Measurements from ENCODE around the gene GRXCR1.

The GRXCR1 gene

GRCh38 chr4:42928582-42928981, 36.1 kb downstream of the GRXCR1 start:
- DNase-seq (ENCODE audit: low spot score): no peak

- DNase-seq (ENCODE audit: low spot score): no peak
Observed at GRCh38 chr4:42942216-42942615, 49.7 kb downstream of the GRXCR1 start.

- no peak for DNase-seq (ENCODE audit: low spot score)
Observed at GRCh38 chr4:42945874-42946273, 53.4 kb downstream of the GRXCR1 start.

- DNase-seq (ENCODE audit: low spot score): no peak
Observed at GRCh38 chr4:42953321-42953720, 60.8 kb downstream of the GRXCR1 start.

GRCh38 chr4:42954963-42955669, 62.6 kb downstream of the GRXCR1 start:
- no peak for DNase-seq (ENCODE audit: low spot score)

GRCh38 chr4:42955746-42956505, 63.4 kb downstream of the GRXCR1 start:
- DNase-seq (ENCODE audit: low spot score): no peak

GRCh38 chr4:42965326-42965725, 72.8 kb downstream of the GRXCR1 start:
- DNase-seq (ENCODE audit: low spot score): no peak

- DNase-seq (ENCODE audit: low spot score): no peak
Observed at GRCh38 chr4:42985976-42986375, 93.5 kb downstream of the GRXCR1 start.

GRCh38 chr4:42995343-42995944, 102.9 kb downstream of the GRXCR1 start:
- DNase-seq (ENCODE audit: low spot score): no peak

- no peak for DNase-seq (ENCODE audit: low spot score)
Observed at GRCh38 chr4:43008793-43009192, 116.3 kb downstream of the GRXCR1 start.

- no peak for DNase-seq (ENCODE audit: low spot score)
Observed at GRCh38 chr4:43014256-43014655, 121.7 kb downstream of the GRXCR1 start.

GRCh38 chr4:43041632-43042031, 149.1 kb downstream of the GRXCR1 start:
- no peak for DNase-seq (ENCODE audit: low spot score)

- no peak for DNase-seq (ENCODE audit: low spot score)
Observed at GRCh38 chr4:43047058-43047457, 154.5 kb downstream of the GRXCR1 start.

GRCh38 chr4:43048570-43048969, 156.1 kb downstream of the GRXCR1 start:
- DNase-seq (ENCODE audit: low spot score): no peak

- DNase-seq (ENCODE audit: low spot score): no peak
Observed at GRCh38 chr4:43049326-43049725, 156.8 kb downstream of the GRXCR1 start.

GRCh38 chr4:43066415-43066814, 173.9 kb downstream of the GRXCR1 start:
- DNase-seq (ENCODE audit: low spot score): no peak

- DNase-seq (ENCODE audit: low spot score): no peak
Observed at GRCh38 chr4:43071069-43071468, 178.6 kb downstream of the GRXCR1 start.

Data from left forelimb (tissue), 1 donor.